Choroid plexus epithelial cell (primary cell): ENCODE data around the gene HIVEP3.

ENCODE experiments used
- DNase-seq: peaks from one replicate; pipeline ENCODE4 v3.0.0-alpha.2; 2010; ENCODE audit warnings: low read depth
- H3K4me3 ChIP-seq: 2 replicates; pipeline ENCODE4 v1.5.1; 2011; ENCODE audit warnings: low read depth, mild to moderate bottlenecking, control low read depth, low read length, moderate library complexity
- TF ChIP-seq, protein P1 (sequence below): conservative IDR thresholded peaks from 2 replicates; pipeline ENCODE4 v1.5.1; 2011; ENCODE audit warnings: low read depth, mild to moderate bottlenecking, control low read depth, inconsistent platforms, low read length, moderate library complexity

The HIVEP3 gene

DNA sequence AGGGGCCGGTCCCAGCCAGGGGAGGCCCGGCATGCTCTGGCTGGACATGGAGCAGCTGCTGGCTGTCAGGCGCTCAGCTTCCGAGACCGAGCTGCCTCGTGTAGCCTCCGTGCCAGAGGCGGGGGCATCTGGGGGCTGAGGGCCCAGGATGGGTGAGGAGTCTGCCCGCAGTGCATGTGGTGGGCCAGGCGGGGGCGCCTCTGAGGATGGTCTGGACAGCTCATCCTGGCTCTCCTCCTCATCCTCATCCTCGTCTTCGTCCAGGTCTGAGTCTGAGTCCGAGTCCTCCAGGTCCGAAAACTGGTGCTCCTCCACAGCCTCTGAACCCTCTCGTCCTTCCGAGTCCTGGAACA lies 405.4 kb downstream of the HIVEP3 start:
- DNase-seq = no peak
- no peak overlapping the region for H3K4me3 ChIP-seq
- TF ChIP-seq, protein P1, sequence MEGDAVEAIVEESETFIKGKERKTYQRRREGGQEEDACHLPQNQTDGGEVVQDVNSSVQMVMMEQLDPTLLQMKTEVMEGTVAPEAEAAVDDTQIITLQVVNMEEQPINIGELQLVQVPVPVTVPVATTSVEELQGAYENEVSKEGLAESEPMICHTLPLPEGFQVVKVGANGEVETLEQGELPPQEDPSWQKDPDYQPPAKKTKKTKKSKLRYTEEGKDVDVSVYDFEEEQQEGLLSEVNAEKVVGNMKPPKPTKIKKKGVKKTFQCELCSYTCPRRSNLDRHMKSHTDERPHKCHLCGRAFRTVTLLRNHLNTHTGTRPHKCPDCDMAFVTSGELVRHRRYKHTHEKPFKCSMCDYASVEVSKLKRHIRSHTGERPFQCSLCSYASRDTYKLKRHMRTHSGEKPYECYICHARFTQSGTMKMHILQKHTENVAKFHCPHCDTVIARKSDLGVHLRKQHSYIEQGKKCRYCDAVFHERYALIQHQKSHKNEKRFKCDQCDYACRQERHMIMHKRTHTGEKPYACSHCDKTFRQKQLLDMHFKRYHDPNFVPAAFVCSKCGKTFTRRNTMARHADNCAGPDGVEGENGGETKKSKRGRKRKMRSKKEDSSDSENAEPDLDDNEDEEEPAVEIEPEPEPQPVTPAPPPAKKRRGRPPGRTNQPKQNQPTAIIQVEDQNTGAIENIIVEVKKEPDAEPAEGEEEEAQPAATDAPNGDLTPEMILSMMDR = peak; percentile 48

DNA sequence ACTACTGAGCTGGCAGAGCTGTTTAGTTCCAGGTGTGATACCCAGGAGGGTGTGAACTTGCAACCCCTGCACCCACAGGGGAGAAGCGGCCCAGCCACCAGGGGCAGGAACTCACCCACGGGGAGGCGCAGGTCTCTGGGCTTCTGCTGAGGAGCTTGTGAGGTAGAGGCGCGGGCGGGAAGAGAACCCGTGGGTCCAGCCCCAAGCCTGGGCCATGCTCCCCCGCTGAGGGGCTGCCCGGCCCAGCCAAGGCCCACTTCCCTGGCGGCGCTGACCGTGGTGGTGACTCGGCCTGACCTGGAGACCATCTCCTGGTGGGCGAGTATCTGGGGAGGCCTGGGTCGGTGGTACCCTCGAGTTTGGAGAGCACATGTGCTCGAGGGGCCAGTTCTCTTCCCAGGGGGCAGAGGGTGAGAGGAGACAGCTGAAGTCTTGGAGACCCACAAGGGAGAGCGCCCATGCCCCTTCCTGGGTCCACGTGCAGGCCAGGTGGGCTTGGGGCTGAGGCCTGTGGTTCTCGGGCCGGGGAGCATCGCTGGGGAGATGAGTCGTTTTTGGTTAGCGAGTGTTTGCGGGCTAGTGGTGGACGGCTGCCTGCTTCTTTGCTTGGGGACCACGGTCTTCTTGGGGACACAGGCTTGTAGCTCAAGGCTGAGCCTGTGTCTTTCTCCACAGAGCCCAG lies 405.9 kb downstream of the HIVEP3 start:
- no peak for DNase-seq
- TF ChIP-seq, protein P1 = no peak
- H3K4me3 ChIP-seq = no peak overlapping the region

DNA sequence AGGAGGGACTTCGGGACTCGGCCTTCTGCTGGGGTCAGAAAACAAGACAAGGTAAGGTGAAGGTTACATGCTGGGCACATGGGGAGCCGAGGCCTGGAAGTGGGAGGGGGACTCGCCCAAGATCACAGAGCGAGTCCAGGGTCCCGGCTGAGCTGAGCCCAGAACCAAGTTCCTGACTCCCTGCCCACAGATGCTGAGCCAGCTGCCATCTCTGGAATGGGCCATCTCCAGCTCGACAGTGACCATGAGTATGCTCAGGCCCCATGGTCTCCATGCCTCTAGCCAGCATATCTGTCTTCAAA lies 407.5 kb downstream of the HIVEP3 start:
- no peak overlapping the region for H3K4me3 ChIP-seq
- no peak for DNase-seq
- TF ChIP-seq, protein P1 = no peak

- H3K4me3 ChIP-seq = no peak overlapping the region
- no peak for DNase-seq
- TF ChIP-seq, protein P1 = no peak
These were observed 408.0 kb downstream of the HIVEP3 start for GRCh38 chr1:41510531-41511238.

DNA sequence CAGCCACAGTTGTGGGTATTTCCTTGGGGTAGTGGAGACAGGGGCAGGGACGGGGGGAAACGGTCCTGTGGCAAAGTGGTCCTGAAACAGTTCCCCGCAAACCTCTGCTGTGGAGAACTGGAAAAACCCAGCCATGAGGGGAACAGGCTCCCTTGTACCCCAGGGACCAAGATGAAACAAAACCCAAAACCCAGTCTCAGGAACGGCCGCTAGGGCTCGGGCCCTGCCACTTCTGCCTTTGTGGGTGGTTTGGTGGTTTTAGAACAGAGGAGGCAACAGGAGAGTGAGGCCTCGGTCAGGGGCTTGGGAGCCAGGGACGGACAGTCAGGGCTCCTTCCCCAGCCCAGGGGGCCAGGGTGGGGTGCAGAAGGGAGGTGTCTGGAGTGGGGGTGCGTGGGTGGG lies 409.5 kb downstream of the HIVEP3 start:
- TF ChIP-seq, protein P1 = no peak
- H3K4me3 ChIP-seq = no peak overlapping the region
- no peak for DNase-seq

DNA sequence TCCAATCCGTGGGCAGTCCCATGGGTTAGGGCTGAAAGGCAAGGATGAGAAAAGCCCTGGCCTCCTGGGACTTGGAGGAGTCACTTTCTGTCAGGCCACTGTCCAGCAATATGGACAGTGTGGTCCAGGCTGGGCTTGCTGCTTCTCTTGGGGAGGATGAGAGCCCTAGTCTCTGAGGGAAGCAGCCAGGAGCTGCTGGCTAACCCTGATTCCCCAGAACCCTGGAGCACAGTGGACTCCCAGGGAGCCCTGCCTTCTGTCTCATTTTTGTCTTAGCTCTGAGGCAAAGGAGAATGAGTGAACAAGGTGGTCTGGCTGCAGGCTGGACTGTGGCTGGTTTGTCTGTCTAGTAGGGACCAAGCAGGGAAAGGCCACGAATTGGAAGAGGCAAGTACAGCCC lies 410.4 kb downstream of the HIVEP3 start:
- H3K4me3 ChIP-seq = no peak overlapping the region
- TF ChIP-seq, protein P1 = no peak
- no peak for DNase-seq

GRCh38 chr1:41507836-41508235 lies 410.9 kb downstream of the HIVEP3 start:
- DNase-seq = no peak
- no peak overlapping the region for H3K4me3 ChIP-seq
- TF ChIP-seq, protein P1 = no peak
